K562 (cell line): ENCODE results near the gene BRD7. TPM values are rescaled to one million over a fixed set of nuclear protein-coding genes. Genes with fewer than 3 reads are reported as not detected.

Experiments used
- ATAC-seq: fragments of 200-7000 bp; cut with Tn5 transposase; 3 replicates; pipeline ENCODE4 v1.9.1; 2020; ENCODE audit warnings: moderate library complexity
- BruUV-seq: library from RNA; stranded (reverse); fragments of 400-500 nt; replicated peaks from 2 replicates; lab custom pipeline; 2021; lab: Mats Ljungman, UMichigan
- CTCF ChIA-PET: fragments of 300-600 bp; formaldehyde crosslinking; extraction: SDS; loops from one replicate; lab custom pipeline; 2021; ENCODE audit warnings: low intra/inter-chr PET ratio; lab: Yijun Ruan, JAX
- POLR2A ChIA-PET: fragments of 300-600, 350-650 bp; sonication (Branson Sonifier 250); formaldehyde crosslinking; extraction: SDS; loops from one replicate; lab custom pipeline; 2021; ENCODE audit warnings: antibody characterized with exemption, inconsistent platforms; lab: Yijun Ruan, JAX
- DNase-seq, 4 experiments: peaks; one replicate each; pipeline versions ENCODE4 v3.0.0 to v3.0.0-alpha.2; 2011 to 2018; ENCODE audit warnings: low spot score in 3 of 4, mixed read lengths in 3 of 4; ENCODE audit errors: extremely low read depth in 1 of 4
- FAIRE-seq: peaks from 2 replicates; lab custom pipeline; 2011; peaks lifted over from hg19 to GRCh38; lab: Jason Lieb, UNC
- H2AFZ ChIP-seq: 2 replicates; pipeline ENCODE4 v1.6.0; 2011; ENCODE audit warnings: low read depth, low read length, control low read depth, inconsistent platforms
- H3K27ac ChIP-seq: fragments of 200-600 bp; 3 replicates; pipeline ENCODE4 v1.8.0; 2011; ENCODE audit warnings: low read depth, mild to moderate bottlenecking, control low read depth, inconsistent platforms, low read length, moderate library complexity, mixed read lengths; ENCODE audit errors: extremely low read depth
- H3K27me3 ChIP-seq, 2 experiments: fragments of 300-600 bp in 1 of 2; 2 replicates in 1 of 2; 3 replicates in 1 of 2; pipeline versions ENCODE4 v1.6.0 to v1.8.0; 2011; ENCODE audit warnings: inconsistent platforms in 2 of 2, low read length in 2 of 2, mild to moderate bottlenecking in 1 of 2, mixed read lengths in 1 of 2, moderate library complexity in 1 of 2; ENCODE audit not compliant: control insufficient read depth in 2 of 2, insufficient read depth in 2 of 2
- H3K36me3 ChIP-seq: fragments of 300-600 bp; 3 replicates; pipeline ENCODE4 v1.8.0; 2011; ENCODE audit warnings: mild to moderate bottlenecking, low read length, inconsistent platforms; ENCODE audit not compliant: control insufficient read depth, insufficient read depth
- H3K4me1 ChIP-seq, 2 experiments: fragments of 200-600 bp in 1 of 2; replicated peaks in 1 of 2; 2 replicates in 1 of 2; 3 replicates in 1 of 2; pipeline versions ENCODE4 v1.5.1 to v1.8.0; 2011; ENCODE audit warnings: inconsistent platforms in 2 of 2, low read length in 2 of 2, mild to moderate bottlenecking in 1 of 2, mixed read lengths in 1 of 2, moderate library complexity in 1 of 2; ENCODE audit not compliant: control insufficient read depth in 2 of 2, insufficient read depth in 2 of 2
- H3K4me2 ChIP-seq: 2 replicates; pipeline ENCODE4 v1.6.1; 2011; ENCODE audit warnings: low read length, control low read depth, inconsistent platforms, mixed read lengths; ENCODE audit not compliant: insufficient read depth
- H3K4me3 ChIP-seq: fragments of 200-600 bp; sonication (generic), shearing (Covaris generic); 2 replicates; pipeline ENCODE4 v1.5.1; 2016; ENCODE audit warnings: control low read depth, inconsistent platforms
- H3K79me2 ChIP-seq: fragments of 200-600 bp; 3 replicates; pipeline ENCODE4 v1.8.0; 2011; ENCODE audit warnings: low read length, inconsistent platforms; ENCODE audit not compliant: control insufficient read depth, insufficient read depth
- H3K9ac ChIP-seq, 2 experiments: 2 replicates each; pipeline versions ENCODE4 v1.6.0 to v1.6.1; 2011; ENCODE audit warnings: low read depth in 2 of 2, low read length in 2 of 2, control low read depth in 1 of 2, inconsistent platforms in 1 of 2, mild to moderate bottlenecking in 1 of 2, mixed read lengths in 1 of 2; ENCODE audit not compliant: insufficient read depth in 1 of 2
- H3K9me1 ChIP-seq: one replicate; pipeline ENCODE4 v1.6.0; 2011; ENCODE audit warnings: inconsistent platforms, mild to moderate bottlenecking, low read length, moderate library complexity; ENCODE audit not compliant: control insufficient read depth, insufficient read depth
- H3K9me3 ChIP-seq: replicated peaks from 2 replicates; pipeline ENCODE4 v1.5.1; 2011; ENCODE audit warnings: low read depth, low read length, inconsistent platforms; ENCODE audit not compliant: control insufficient read depth, insufficient read depth
- H4K20me1 ChIP-seq: replicated peaks from 2 replicates; pipeline ENCODE4 v1.6.1; 2011; ENCODE audit warnings: low read length, inconsistent platforms, mixed read lengths; ENCODE audit not compliant: control insufficient read depth, insufficient read depth
- ARID1B ChIP-seq: fragments of 450-650 bp; IDR thresholded peaks from 2 replicates; pipeline ENCODE4 v1.6.1; 2016; ENCODE audit warnings: antibody characterized with exemption, mild to moderate bottlenecking, inconsistent platforms
- BRD9 ChIP-seq: fragments of 450-650 bp; IDR thresholded peaks from 2 replicates; pipeline ENCODE4 v1.6.1; 2018; ENCODE audit warnings: low read depth; ENCODE audit not compliant: partially characterized antibody
- HNRNPUL1 ChIP-seq: fragments of 200-400 bp; formaldehyde crosslinking; IDR thresholded peaks from 2 replicates; pipeline ENCODE4 v1.6.1; 2017; ENCODE audit warnings: low read length
- NUFIP1 ChIP-seq: fragments of 450-650 bp; IDR thresholded peaks from 2 replicates; pipeline ENCODE4 v1.6.1; 2018; ENCODE audit not compliant: partially characterized antibody
- PHB2 ChIP-seq: fragments of 450-650 bp; IDR thresholded peaks from 2 replicates; pipeline ENCODE4 v1.6.1; 2017; ENCODE audit warnings: low read depth
- RBM17 ChIP-seq: fragments of 200-400 bp; formaldehyde crosslinking; IDR thresholded peaks from 2 replicates; pipeline ENCODE4 v1.6.1; 2017; ENCODE audit warnings: low read depth, mild to moderate bottlenecking, low read length, borderline replicate concordance
- SREBF1 ChIP-seq: fragments of 150-350 bp; IDR thresholded peaks from 2 replicates; pipeline ENCODE4 v1.6.1; 2014; ENCODE audit warnings: antibody characterized with exemption, low read depth, low read length, borderline replicate concordance
- STAT5A ChIP-seq: IDR thresholded peaks from 2 replicates; pipeline ENCODE4 v1.6.1; 2012; ENCODE audit warnings: low read length, inconsistent platforms, borderline replicate concordance
- SUPT5H ChIP-seq: fragments of 450-650 bp; IDR thresholded peaks from 2 replicates; pipeline ENCODE4 v1.6.1; 2016
- TCF7 ChIP-seq: sonication (generic); IDR thresholded peaks from 2 replicates; pipeline ENCODE4 v1.6.1; 2016; ENCODE audit warnings: antibody characterized with exemption, borderline replicate concordance
- ZBED1 ChIP-seq: IDR thresholded peaks from 2 replicates; pipeline ENCODE4 v1.6.1; 2014
- ZNF76 ChIP-seq: fragments of 250-450 bp; sonication (Bioruptor Pico); IDR thresholded peaks from 2 replicates; pipeline ENCODE4 v1.4.0; 2020; ENCODE audit warnings: mild to moderate bottlenecking, moderate library complexity, borderline replicate concordance
- WGBS: fragments of 100-300 bp; shearing (Covaris generic); methylation state at CpG from one replicate; pipeline ENCODE4 v1.1.6; 2016; ENCODE audit warnings: low coverage, mixed read lengths; ENCODE audit not compliant: insufficient coverage; ENCODE audit errors: missing lambda C conversion rate; 5-methylcytosine and 5-hydroxymethylcytosine counted together
- in situ Hi-C: fragments of 300-500 bp; cut with MboI; formaldehyde crosslinking; loops from 4 replicates; pipeline ENCODE4 v1.15.0; 2018; ENCODE audit warnings: inconsistent platforms, mixed read lengths
- intact Hi-C: fragments of 100-400 bp; cut with micrococcal nuclease; formaldehyde crosslinking; loops from 2 replicates; pipeline ENCODE4 v1.14.2; 2022
- polyA plus RNA-seq, 8 experiments: library from polyadenylated mRNA; depleted of rRNA in 4 of 8; stranded (reverse) in 5 of 8; unstranded in 3 of 8; fragments of >200 nt; fragmentation: Nextera tagmentation in 2 of 8; fragmentation: Illumina TruSeq in 1 of 8; extraction: Ambion mirVana in 2 of 8; extraction: Trizol in 1 of 8; gene quantifications; 2 replicates each; pipeline versions ENCODE4 v1.2.1 to v1.2.3, GENCODE V29; 2011 to 2014; ENCODE audit warnings: inconsistent platforms in 1 of 8, missing spikeins in 1 of 8
- total RNA-seq, 7 experiments: library from RNA; depleted of rRNA in 6 of 7; stranded (reverse); fragments of >200 nt in 6 of 7; fragmentation: Illumina TruSeq in 2 of 7; extraction: Trizol in 2 of 7; gene quantifications; 2 replicates each; pipeline versions ENCODE4 v1.2.1 to v1.2.3, GENCODE V29; 2011 to 2021; ENCODE audit warnings: low replicate concordance in 1 of 7
- TF ChIP-seq, protein P1 (sequence below): sonication (generic); formaldehyde crosslinking; IDR thresholded peaks from 2 replicates; pipeline ENCODE4 v1.4.0; 2020; ENCODE audit warnings: mild to moderate bottlenecking, missing genetic modification reagents
- TF ChIP-seq, protein P2 (sequence below): fragments of 250-450 bp; sonication (Bioruptor Pico); IDR thresholded peaks from 2 replicates; pipeline ENCODE4 v1.4.0; 2020; ENCODE audit warnings: mild to moderate bottlenecking, moderate library complexity

The BRD7 gene
- total and polyA plus RNA-seq, 9 of the 15 experiments (the other 6 are each of a cell fraction or from before 2014, with no cell fraction given) = 20.6 to 101 (median 68.7) TPM

DNA sequence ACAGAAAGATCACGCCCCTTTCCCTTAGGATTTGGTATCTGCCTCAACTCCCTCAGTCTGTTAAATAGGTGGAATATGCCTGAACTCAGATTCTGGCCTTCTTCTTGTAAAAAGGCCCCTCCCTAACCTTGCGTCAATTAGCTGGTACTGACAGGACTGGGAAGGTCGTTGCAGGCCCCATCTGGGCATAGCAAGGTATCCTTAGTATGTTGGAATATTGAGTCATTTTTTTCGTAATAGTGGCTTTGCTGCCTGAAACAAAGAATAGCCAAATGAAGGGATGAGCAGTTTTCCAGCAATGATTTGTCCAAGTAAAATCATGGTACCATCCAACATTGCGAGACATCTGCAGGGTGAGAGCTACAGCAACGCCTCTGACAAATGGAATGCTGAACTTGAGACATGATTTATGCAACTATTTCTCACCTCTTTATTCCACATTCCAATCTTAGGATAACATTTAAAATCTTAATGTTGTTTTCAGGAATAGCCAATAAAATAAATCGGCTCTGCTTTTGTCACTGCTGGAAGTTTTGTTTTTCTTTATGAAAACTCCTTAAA is 39.3 kb upstream of the BRD7 start (continued):
- TF ChIP-seq RBM17 (no peak), SREBF1 (no peak)
- TF ChIP-seq, protein P1, sequence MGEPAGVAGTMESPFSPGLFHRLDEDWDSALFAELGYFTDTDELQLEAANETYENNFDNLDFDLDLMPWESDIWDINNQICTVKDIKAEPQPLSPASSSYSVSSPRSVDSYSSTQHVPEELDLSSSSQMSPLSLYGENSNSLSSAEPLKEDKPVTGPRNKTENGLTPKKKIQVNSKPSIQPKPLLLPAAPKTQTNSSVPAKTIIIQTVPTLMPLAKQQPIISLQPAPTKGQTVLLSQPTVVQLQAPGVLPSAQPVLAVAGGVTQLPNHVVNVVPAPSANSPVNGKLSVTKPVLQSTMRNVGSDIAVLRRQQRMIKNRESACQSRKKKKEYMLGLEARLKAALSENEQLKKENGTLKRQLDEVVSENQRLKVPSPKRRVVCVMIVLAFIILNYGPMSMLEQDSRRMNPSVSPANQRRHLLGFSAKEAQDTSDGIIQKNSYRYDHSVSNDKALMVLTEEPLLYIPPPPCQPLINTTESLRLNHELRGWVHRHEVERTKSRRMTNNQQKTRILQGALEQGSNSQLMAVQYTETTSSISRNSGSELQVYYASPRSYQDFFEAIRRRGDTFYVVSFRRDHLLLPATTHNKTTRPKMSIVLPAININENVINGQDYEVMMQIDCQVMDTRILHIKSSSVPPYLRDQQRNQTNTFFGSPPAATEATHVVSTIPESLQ (CRISPR knock-in tag) = no peak
- TF ChIP-seq, all 486 proteins: peak for 0

DNA sequence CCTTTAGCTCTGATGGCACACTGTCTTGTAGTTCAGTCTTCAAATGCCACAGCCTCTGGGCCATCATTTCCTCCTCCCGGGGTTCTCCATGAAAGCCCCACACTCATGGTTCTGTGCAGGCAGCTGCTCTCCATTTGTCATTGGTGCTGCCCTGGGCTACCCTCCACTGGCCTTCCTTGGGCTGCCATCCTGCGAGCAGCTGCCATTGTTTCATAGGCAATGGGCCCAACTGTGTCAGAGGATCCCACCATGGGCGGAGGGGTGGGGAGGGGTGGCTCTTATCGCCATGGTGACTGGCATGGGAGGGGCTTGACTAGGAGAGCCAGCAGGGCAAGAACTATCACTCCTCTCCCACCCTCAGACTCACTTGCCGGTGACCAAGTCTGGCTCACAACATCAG is 38.6 kb upstream of the BRD7 start:
- Histone ChIP-seq H2AFZ (no peak overlapping the region), H3K9me3 (no peaks in the 10 kb centered on the region), H3K4me1 (0 out of 5 replicates have a peak, but pooled peaks cover 0 to 3% of the 10 kb centered on the region in 2 experiments), H3K4me2 (no peak overlapping the region), H4K20me1 (no peaks in the 10 kb centered on the region), H3K27me3 (peaks cover 3 to 5% of the 10 kb centered on the region in 2 experiments; a peak in 3 of 5 replicates), H3K79me2 (no peaks in the 10 kb centered on the region)
- POLR2A ChIA-PET = interaction anchor here (0.8 kb wide), 1 partner anchor 207 kb away, joined by 3 read pairs; no protein-coding TSS in a partner anchor
- FAIRE-seq (no peak), DNase-seq (no peak)
- intact Hi-C loops = no loop called here
- BruUV-seq = no TSS peak
- CTCF ChIA-PET = no interaction called here
- TF ChIP-seq PHB2 (no peak), ARID1B (no peak), ZBED1 (no peak), TCF7 (no peak), SUPT5H (no peak), ZNF76 (CRISPR knock-in tag) (no peak), HNRNPUL1 (no peak), BRD9 (no peak), STAT5A (no peak), NUFIP1 (no peak)
- TF ChIP-seq, protein P2, sequence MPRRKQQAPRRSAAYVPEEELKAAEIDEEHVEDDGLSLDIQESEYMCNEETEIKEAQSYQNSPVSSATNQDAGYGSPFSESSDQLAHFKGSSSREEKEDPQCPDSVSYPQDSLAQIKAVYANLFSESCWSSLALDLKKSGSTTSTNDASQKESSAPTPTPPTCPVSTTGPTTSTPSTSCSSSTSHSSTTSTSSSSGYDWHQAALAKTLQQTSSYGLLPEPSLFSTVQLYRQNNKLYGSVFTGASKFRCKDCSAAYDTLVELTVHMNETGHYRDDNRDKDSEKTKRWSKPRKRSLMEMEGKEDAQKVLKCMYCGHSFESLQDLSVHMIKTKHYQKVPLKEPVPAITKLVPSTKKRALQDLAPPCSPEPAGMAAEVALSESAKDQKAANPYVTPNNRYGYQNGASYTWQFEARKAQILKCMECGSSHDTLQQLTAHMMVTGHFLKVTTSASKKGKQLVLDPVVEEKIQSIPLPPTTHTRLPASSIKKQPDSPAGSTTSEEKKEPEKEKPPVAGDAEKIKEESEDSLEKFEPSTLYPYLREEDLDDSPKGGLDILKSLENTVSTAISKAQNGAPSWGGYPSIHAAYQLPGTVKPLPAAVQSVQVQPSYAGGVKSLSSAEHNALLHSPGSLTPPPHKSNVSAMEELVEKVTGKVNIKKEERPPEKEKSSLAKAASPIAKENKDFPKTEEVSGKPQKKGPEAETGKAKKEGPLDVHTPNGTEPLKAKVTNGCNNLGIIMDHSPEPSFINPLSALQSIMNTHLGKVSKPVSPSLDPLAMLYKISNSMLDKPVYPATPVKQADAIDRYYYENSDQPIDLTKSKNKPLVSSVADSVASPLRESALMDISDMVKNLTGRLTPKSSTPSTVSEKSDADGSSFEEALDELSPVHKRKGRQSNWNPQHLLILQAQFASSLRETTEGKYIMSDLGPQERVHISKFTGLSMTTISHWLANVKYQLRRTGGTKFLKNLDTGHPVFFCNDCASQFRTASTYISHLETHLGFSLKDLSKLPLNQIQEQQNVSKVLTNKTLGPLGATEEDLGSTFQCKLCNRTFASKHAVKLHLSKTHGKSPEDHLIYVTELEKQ (CRISPR knock-in tag) = no peak
- TF ChIP-seq, all 486 proteins: peak for 0
- Histone ChIP-seq H3K36me3 (no peaks in the 10 kb centered on the region), H3K9ac (no peak overlapping the region), H3K27ac (no peak overlapping the region), H3K9me1 (peaks cover 2% of the 10 kb centered on the region), H3K4me3 (no peak overlapping the region)
- WGBS = 0% methylated on average over 5 of the region's 5 CpGs
- in situ Hi-C loops = no loop called here
- no peak for ATAC-seq
